GDM1 (cell line): ENCODE results near the gene TLE2.
"Not testable (repeated sequence)": the region's sequence is repeated elsewhere in the genome, so short reads cannot be mapped to it uniquely, and the experiment has no call there.

ENCODE experiments used
- DNase-seq: peaks from one replicate; lab custom pipeline; 2025; lab: John Stamatoyannopoulos, UW

TLE2 gene

DNA sequence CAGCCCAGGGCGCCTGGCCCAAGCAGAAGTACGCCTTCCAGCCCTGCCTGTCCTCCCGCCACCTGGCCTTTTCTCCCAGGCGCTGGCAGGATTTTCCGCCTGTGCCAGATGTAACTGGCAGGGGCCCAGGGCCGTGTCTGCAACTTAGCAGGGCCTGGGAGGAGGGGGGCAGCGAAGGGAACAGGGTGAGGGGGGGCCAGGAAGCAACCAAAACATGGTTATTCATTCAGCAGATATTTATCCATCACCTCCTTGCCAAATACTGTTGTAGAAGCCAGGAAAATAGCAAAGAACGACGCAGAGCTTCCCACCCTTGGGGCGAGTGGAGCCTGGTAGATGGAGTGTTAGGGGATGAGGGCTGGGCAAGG, 46.1 kb downstream of the TLE2 start:
- no peak for DNase-seq

DNA sequence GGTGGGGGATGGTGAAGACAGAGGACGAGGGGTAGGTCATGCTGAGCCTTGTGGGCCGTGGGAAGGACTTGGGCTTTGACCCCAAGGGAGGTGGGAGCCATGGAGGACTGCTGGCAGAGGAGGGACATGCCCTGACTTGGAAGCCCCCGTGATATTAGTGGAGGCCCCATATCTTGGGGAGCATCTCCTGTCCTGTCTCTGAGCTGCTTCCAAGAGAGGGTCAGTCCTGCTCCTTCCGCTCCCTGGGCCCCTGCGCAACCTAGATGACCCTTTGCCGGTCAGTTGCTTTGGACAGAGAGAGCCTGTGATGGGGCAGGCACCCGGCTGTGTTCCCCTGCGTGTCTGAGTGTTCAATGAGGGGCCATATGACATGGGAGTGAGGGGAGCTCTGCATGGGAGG, 46.5 kb downstream of the TLE2 start:
- DNase-seq, result no peak

DNA sequence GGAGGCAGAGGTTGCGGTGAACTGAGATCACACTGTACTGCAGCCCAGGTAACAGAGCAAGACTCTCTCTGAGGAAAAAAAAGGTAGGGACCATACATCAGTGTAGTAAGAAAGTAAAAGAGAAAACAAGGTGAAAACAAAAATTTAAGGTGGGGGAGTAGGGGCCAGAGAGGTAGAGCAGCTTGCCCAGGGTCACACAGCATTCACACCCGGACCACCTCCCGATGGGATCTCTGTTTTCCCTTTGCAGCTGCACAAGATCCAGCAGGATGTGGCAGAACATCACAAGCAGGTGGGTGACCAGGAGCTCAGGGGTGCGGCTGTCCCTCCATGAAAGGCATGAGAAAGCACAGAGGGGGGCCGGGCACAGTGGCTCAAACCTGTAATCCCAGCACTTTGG, 47.2 kb downstream of the TLE2 start:
- no peak for DNase-seq

DNA sequence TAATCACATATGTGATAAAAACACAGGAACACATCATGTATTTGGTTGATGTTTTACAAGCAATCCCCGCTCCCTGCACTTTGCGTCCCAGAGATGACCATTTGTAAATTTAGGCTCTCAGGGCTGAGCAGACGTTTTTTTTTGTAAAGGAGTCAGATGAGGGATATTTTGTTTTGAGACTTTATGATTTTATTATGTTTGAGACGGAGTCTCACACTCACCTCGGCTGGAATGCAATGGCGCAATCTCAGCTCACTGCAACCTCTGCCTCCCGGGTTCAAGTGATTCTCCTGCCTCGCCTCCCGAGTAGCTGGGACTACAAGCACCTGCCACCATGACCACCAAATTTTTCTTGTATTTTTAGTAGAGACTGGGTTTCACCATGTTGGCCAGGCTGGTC, 50.3 kb downstream of the TLE2 start:
- no peak for DNase-seq

DNA sequence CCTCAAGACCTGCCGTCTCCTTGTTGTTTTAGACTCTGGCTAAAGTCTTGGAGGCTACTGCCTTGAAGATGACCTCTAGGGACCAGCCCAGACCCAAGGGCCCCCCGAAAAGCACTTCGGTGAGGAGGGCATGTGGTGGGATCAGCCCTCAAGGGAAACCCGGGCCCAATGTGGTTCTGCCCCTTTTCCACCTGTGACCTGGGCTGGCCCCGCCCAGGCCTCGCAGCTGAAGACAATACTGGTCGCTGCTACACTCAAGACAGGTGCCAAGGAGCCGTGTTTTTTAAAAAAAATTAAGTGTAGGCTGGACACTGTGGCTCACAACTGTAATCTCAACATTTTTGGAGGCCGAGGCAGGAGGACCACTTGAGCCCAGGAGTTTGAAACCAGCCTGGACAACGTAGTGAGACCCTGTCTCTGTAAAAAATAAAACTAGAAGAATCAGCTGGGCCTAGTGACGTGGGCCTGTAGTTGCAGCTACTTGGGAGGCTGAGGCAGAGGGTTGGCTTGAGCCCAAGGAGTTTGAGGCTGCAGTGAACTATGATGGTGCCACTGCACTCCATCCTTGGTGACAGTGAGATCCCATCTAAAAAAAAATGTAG, 50.8 kb downstream of the TLE2 start:
- DNase-seq, result no peak

DNA sequence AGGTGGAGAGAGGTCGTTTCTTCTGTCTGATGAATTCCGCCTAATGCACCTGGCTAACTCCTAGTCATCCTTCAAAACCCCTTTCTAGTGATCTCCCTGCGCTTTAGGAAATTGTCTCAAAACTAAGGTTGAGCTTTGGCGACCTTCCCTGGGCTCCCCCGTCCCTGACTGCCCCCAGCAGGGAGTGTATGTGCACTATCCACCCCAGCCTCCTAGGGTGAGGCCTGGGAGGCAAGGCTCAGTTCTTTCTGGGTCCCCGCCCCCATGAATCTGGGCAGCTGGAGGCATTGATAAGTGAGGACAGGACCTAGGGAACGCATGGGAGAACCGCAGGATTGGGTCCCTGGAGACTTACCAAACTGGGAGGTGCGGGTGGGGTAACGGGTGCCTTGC, 51.3 kb downstream of the TLE2 start:
- no peak for DNase-seq

DNA sequence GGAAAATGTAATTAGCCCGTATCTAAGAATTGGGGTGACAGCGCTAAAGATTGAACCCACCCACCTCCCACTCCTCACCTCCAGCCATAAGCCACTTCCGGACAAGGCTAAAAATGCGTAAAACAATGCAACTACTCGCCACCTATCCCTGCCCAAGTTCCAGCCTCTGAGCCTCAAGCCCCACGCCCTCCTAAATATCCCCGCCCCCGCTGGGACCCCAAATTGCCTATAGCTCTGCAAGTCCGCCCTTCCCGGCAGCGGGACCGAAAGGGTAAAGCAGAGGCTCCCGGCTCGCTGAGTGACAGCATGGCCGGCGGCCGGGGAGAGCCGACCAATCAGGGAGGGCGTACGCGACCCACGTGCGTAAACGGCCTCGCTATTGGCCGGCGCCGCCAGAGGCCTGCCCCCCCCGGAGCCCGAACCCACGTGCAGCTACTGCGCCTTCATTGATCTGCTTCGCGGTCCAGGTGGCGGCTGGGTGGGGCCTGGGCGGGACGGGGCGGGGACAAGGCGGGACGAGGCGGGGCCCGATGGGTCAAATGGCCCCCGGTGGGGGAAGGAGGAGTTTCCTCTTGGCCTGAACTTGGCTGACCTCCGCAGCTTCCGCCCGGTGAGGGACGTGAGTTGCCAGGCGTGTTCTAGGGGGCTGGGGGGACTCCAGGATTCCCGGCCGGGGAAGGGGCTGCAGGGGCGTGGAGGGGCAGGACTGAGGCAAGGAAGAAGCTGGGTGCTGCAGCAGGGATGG, 51.9 kb downstream of the TLE2 start, which contains the start of gene TLE6:
Gene TLE6 (plus strand): TSS at position 564 of the 745 bp plus-strand sequence. CDS start 670 bp downstream, outside the sequence.
- peak; percentile 92 for DNase-seq

DNA sequence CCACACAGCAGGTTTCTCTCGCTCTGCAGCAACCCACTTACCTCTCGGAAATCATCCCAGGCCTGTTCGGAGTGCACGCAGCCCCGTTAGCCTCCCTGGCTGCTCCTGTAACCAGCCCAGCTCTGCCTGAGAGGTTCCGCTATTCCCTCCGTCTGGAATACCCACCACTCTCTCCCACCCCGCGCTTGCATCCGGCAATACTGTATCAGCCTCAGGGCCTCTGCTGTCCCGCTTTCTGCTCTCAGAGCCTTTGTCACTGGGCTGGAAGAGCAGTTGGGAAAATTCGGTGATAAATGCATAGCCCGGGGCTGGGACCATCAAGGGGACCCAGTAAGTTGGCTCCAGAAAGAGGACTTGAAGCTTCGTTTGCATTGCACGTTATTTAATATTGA, 52.5 kb downstream of the TLE2 start:
- no peak for DNase-seq

DNA sequence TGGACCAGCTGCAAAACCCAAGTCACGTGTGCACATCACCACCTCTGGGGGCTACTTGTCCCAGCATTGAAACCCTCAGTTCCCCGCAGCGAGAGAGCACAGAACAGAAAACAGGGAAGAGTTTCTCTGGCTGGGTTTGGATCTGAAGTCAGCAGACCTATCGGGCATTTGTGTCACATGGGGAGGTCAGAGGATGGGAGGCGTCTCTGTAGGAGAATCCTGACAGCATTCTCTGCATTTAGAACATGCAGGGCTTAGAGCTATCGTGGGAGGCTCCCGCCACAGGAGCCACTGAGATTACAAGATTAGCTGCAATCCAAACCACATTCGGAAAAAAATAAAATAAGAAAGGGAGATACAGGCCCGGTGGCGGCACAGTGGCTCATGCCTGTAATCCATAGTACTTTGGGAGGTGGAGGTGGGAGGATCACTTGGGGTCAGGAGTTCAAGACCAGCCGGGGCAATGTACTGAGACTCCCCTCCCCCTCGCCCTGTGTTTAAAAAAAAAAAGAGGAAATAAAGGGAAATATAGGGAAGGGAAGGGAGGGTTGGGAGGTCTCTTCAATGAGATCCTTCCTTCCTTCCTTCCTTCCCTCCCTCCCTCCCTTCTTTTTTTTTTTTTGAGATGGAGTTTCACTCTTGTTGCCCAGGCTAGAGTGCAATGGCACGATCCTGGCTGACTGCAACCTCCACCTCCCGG, 54.6 kb downstream of the TLE2 start:
- peak; percentile 51 for DNase-seq

DNA sequence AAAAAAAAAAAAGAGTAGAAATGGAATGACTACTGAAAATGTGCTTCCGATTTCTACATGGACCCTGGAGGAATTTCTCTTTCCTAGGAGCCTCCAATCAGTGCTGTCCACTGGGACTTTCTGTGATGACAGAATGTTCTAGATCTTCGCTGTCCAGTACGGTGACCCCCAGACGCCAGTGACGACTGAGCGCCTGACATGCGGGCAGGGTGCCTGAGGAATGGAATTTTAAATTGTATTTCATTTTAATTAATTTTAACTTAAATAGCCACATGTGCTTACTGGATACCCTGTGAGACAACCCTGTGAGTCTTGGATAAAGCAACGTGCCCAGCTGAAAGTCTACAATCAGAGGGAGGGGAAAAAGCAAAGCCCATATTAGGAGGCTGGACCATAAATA, 55.9 kb downstream of the TLE2 start:
- no peak for DNase-seq

DNA sequence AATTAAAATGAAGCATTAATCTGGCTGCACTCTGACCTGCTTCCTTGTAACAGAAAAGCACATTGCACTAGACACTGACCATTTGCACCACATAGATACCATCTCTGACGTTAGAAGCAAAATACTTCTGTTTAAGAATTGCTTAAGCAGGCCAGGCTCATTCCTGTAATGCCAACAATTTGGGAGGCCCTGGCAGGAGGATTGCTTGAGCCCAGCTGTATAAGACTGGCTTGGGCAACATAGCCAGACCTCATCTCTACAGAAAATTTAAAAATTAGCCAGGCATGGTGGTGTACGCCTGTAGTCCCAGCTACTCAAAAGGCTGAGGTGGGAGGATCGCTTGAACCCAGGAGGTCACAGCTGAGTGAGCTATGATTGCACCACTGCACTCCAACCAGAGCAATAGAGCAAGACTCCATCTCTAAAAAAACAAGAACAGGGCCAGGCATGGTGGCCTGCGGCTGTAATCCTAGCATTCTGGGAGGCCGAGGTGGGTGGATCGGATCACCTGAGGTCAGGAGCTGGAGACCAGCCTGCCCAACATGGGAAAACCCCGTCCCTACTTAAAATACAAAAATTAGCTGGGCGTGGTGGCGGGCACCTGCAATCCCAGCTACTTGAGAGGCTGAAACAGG, 58.8 kb downstream of the TLE2 start:
- DNase-seq, result no peak

DNA sequence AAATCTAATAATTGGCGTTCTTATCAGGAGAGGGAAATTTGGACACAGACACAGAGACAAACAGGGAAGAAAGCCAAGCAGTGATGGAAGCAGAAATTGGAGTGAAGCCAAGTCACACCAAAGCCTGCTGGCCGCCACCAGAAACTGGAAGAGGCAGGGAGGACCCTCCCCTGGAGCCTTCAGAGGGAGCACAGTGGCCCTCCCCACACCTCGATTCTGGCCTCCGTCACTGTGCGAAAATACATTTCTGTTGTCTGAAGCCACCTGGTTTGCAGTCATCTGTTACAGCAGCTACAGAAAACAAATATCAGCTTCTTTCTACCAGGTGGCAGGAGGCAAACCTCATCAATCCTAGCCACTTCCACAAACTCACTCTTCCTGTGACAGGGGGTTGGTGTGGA, 60.0 kb downstream of the TLE2 start:
- DNase-seq, result no peak

DNA sequence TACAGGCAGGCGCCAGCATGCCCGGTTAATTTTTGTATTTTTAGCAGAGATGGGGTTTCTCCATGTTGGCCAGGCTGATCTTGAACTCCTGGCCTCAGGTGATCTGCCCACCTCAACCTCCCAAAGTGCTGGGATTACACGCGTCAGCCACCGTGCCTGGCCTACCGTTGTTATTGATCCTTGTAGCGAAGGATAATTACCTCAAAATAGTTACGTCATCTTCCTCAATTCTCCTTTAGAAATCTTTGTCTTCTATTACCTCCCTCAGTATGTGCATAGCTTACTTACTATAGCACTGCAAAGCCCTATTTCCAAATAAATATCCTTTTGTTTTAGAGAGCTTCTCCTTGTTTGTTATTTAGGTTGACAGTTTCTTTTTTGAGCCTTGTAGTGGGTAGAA, 61.1 kb downstream of the TLE2 start:
- no peak for DNase-seq

DNA sequence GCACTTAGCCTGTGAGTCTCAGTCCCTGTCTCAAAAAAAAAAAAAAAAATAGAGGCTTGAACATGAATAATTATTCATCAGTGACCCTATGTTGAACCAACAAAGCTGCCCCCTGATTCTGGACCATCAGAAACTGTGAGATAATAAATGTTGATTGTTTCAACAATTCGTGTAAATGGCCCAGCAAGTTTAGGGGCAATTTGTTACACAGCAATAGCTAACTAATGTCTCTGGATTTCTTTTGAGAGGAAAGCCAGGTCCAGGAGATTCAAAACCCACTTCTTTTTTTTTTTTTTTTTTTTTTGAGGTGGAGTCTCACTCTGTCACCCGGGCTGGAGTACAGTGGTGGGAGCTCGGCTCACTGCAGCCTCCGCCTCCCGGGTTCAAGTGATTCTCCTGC, 64.2 kb downstream of the TLE2 start:
- no peak for DNase-seq

DNA sequence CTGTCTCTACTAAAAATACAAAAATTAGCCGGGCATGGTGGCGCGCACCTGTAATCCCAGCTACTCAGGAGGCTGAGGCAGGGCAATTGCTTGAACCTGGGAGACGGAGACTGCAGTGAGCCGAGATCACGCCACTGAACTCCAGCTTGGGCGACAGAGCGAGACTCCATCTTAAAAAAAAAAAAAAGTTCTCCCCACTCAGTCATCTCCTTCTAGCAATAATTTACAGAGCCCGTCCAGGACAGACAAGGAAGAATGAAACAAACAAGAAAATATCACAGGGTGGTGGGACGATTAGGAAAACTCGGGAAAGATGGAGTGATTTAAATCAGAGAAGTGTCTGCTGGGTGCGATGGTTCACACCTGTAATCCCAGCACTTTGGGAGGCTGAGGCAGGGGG, 65.4 kb downstream of the TLE2 start:
- not testable (repeated sequence) for DNase-seq

DNA sequence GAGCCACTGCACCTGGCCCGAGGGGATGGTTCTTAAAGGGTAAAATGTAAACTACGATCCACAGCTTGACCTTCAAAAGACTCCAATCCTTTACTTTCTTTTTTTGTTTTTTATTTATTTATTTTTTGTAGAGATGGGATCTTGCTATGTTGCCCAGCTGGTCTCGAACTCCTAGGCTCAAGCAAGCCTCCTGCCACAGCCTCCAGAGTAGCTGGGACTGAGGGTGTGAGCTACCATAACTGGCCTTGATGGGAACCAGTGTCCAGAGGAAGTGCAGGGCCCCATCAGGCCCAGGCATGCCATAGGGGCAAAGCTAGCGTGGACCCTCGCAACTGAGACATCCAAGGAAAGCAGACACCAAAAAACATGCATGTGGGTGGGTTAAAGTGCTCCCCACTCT, 66.0 kb downstream of the TLE2 start:
- no peak for DNase-seq

DNA sequence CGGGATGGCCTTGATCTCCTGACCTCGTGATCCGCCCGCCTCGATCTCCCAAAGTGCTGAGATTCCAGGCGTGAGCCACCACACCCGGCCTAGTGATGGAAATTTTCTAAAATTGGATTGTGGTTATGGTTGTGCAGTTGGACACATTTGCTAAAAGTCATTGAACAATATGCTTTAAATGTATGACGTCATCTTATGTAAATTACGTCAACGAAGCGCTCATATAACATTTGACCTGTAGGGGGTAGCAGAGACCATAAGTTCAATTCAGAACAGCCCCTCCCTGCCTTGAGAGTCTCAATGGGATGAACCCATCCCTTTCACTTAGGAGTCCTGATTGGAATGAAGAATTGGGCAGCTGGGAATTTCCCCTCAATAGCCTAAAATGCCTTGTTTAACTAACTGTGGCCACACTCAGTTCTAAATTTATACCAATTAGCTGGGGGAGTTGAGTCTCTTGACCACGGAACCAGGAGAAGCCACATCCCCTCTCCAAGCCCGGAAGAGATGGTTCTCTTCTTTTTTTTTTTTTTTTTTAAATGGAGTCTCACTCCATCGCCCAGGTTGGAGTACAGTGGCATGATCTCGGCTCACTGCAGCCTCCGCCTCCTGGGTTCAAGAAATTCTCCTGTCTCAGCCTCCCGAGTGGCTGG, 66.9 kb downstream of the TLE2 start:
- peak; percentile 61 for DNase-seq

DNA sequence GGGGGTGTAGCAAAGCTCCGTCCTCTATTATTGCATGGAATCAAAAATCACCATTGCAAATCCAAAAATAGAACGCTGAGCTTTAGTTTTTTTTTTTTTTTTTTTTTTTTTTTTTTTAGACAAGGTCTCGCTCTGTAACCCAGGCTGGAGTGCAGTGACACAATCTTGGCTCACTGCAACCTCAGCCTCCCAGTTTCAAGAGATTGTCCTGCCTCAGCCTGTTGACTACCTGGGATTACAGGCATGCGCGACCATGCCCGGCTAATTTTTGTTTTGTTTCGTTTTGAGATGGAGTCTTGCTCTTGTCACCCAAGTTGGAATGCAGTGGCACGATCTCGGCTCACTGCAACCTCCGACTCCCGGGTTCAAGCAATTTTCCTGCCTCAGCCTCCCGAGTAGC, 69.0 kb downstream of the TLE2 start:
- no peak for DNase-seq

DNA sequence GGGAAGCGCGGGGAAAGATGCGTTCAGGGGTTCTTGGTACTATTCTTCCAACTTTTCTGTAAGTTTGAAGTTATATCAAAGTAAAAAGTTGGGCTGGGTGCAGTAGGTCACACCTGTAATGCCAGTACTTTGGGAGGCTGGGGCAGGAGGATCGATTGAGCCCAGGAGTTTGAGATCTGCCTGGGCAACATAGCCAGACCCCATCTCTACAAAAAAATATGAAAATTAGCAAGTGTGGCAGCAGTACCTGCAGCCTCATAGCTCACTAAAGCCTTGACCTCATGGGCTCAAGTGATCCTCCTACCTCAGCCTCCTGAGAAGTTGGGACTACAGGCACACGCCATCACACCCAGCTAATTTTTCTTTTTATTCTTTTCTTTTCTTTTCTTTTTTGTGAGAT, 71.9 kb downstream of the TLE2 start:
- no peak for DNase-seq

DNA sequence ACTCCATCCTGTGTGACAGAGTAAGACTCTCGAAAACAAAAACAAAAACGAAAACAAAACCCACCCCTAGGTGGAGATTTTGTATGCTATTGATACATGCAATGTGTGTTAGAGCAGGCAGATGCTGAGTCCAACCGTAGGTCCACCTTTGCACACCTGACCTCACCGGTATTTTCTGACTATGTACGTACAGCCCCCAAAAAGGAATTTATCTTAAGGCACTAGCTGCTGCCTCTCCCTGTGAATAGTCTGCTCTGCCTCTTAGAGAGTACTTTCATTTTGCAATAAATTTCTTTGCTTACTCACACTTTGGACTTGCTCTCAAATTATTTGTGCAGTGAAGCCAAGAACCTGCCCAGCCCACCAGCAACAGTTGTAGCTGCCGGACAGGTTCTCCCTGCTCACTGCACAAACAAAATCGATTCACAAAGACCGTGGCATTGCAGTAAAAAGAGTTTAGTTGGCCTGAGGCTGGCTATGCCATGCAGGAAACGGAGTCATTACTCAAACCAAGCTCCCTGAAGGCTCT, 76.1 kb downstream of the TLE2 start:
- no peak for DNase-seq

DNA sequence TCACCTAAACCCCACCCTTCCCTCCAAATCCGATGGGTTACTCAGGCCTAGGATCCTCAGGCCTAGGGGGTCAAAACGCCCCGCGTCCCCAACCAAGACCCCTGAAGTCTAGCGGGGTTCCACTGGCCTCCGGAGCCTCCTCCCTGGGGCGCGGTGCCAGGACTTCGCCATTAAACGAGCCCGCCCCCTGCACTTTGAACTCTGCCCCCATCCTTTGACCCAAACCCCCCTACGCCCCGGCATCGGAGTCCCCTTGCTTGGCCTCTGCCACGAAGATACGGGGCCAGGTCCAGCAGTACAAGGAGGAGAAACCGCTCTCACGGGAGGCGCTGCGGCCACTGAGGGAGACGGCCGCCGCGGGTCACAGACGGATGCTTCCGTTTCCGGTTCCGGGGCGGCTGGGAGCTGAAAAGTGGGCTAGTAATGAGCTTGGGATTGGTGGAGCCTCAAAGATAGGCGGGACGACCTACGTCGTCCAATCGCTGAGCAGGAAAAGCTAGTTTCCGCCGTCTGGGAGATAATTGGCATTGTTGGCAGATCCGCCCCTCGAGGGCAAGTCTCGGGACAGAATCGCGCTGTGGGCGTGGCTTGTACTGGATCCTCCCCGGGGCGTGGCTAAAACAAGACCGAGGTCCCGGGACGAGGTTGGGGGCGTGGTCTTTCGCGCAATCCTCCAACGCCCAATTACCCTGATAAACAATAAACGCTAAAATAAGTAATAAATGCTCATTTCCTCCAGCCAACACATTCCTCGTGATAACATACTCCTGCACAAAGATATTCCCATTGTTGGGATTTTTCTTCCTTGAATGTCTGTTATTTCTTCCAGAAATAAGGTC, 78.6 kb downstream of the TLE2 start:
- peak; percentile 99 for DNase-seq
